HG03196 (cell line): Measurements from ENCODE around the gene ZBTB32.

Experiments used
- ATAC-seq: cut with Tn5 transposase; IDR thresholded peaks from one replicate; pipeline ENCODE4 v1.9.1; 2021; ENCODE audit not compliant: unreplicated experiment

Gene ZBTB32

DNA sequence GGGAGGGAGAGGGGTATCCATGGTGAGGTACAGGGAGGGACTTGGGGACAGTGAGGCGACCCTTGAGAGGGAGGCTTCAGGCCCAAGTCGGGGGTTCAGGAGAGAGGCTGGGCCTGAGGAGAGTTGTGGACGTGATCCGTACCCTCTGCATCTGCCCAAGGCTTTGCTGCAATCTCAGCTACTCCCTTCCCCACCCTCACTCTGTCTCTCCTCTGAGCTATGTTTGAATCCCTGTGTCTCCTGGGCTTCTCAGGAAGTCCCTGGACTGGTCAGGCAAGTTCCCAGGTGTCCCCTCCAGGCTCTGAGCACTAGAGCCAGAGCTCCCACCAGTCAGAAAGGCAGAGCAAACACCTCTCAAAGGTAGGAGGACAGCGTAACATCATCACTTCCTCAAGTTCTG lies 45.8 kb downstream of the ZBTB32 start:
- no peak for ATAC-seq

GRCh38 chr19:35751839-35752745 lies 47.7 kb downstream of the ZBTB32 start:
- ATAC-seq, result no peak

DNA sequence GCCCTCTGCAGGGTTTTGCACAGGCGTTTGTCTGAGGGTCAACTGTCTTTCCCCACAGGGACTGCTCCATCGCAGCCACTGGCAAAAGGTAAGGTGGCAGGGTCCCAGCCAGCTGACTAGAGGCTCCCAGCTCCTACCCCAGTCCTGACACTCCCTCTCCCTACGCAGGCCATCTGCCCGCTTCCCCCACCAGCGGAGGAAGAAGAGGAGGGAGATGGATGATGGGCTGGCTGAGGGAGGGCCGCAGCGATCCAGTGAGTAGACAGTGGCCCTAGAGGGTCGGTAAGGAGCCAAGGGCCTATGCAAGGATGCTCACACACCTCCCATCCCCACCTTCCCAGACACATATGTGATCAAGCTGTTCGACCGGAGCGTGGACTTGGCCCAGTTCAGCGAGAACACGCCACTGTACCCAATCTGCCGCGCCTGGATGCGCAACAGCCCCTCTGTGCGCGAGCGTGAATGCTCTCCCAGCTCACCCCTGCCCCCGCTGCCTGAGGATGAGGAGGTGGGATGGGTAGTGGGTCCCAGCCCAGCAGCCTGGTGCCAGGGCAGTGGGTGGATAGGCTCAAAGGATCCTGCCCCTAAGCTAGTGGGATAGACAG lies 48.5 kb downstream of the ZBTB32 start:
- no peak for ATAC-seq

DNA sequence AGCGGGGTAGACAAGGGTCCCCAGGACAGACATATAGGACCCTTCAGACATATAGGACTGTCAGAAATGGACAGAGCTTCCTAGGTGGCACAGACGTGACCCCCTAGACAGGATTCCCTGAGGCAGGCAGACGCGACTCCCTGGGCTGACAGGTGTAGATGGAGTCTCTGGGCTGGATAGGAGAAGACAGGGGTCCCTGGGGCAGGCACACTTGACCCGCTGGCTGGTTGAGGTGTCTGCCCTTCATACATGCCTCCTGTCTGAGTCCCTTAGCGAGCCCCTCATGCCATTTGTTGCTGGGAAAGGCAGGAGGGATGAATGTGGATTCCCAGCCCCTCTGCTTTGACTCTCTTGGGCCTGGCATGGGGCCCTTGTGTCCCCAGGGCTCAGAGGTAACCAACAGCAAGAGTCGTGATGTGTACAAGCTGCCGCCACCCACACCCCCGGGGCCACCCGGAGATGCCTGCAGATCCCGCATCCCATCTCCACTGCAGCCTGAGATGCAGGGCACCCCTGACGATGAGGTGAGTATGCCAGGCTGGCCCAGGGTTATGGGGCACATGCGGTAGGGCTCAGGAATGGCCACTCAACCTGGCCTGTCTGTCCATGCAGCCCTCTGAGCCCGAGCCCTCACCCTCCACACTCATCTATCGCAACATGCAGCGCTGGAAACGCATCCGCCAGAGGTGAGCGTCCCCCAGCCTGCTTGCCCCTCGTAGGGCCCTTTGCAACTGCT lies 49.4 kb downstream of the ZBTB32 start:
- ATAC-seq, result no peak

DNA sequence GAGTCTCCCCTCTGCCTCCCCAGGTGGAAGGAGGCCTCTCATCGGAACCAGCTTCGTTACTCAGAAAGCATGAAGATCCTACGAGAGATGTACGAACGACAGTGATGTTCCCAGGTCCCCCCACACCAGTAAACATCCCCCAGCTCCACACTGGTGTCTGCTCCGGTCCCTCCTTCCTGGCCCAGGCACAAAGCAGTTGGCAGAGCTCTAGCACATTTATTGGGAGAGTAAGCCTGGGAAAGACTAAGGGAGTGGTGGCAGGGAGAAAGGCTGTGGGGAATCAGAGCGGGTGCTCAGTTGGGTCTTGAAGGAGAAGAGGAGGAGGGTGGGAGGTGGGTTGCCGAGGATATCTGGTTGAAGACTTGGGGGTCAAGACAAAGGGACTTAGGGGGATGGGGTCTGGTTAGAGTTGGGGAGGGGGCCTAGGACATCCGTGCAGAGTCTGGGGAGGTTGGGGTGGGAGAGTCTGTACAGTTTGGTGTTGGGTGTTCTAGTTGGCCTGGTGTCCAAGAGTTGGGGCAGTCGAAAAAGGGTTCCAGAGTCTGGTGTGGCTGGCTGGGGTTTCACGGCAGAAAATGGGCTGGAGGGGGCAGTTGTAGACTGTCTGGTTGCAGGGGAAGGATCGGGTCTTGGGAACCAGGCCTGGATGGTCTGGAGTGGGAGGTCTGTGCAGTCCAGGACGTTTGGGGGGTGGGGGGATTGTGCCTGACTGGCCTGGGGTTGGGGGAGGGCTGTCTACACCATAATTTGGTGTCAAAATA lies 50.2 kb downstream of the ZBTB32 start:
- no peak for ATAC-seq

DNA sequence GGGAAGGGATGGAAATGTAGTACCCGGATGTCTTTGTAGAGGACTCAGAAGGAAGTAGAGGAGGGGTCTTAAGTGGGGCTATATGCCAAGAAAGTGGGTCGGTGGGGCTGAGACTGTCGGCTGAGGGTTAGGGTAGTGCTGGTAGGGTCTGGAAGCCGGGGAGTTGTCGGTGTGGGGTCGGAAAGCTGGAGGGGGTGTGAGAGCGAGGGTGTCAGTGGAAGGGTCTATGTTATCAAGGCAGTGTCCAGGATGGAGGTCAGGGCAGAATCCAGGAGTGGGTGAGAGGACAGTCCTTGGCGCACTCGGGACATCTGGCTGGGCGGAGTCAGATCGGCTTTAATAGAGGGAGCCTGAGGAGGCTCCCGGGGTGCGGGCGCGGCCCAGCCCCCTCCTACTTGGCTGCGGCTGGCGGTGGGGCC lies 50.8 kb downstream of the ZBTB32 start:
- ATAC-seq, result no peak

DNA sequence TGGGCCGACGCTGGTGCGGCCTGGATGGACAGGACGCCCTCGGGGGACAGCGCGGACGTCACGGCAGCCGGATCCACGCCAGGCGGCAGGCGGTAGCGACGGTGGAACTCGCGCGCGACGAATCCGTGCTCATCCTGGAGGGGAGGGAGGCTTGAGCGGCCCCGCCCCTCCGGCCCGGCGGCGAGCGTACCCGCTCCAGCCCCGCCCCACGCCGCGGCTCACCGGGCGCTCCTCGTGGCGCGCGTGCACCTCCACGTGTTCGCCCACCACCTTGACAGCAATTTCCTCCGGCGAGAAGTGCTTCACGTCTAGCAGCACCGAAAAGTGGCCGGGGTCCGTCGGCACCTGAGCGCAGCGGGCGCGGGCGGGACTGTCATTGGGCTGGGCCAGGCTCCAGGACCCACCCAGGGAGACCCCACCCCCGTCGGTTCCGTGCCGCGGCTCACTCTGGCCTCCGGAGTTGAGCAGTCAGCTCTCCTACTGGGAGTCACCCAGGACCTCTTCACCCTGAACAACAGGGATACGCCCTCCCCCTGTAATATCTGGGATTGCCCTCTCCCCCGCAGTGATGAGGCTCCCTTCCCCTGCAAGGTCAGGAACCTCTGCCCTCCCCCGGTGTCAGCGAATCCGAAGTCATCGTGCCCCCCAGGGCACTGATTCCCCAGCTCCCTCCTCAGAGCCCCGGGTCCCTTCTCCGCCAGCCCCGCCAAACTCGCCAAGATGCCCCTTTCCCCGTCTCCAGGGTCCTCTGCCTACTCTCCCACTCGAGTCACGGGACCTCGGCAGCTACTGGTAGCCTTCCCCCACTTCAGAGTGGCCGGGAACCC lies 51.4 kb downstream of the ZBTB32 start:
- no peak for ATAC-seq

DNA sequence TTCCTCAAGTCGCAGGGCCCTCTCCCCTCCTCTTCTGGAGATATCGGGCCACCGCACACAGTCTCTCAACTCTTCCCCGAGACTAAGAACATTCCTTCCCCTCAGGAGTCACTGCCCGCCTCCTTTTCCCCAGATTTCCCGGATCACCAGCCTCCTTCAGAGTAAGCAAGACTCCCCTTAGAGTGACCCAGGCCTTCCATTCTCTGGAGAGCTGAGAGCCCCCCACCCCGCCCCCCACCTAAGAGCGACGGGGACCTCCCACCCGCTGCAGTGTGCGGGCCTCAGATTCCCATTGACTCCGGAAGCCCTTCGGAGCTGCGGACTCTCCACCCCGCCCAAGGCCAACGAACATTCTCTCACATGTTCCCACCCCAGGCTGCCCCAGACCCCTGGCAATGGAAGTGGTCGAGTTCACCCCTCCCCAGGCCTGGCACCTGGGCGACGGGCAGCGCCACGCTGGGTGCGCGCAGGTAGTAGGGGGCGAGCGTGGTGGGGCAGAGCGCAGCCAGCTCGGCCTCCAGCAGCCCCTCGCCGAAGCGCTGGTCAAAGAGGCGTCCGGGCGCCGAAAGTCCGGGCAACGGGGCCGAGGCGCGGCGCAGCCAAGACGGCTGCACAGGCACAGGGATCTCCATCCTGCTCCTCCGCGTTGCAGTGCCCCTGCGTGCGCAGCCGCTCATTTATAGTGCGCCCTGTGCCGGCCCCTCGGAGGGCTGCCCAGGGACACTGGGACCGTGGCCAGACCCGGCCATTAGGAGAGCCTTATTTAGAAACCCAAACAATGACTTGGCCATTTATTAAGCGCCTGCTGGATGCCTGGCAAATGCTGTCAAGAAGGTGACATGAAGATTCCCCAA lies 52.2 kb downstream of the ZBTB32 start, which contains the start of gene HSPB6:
HSPB6 (minus strand) TSS at position 653 of the 854 bp plus-strand sequence; CDS start at position 632, 21 bp downstream.
- ATAC-seq, result no peak

DNA sequence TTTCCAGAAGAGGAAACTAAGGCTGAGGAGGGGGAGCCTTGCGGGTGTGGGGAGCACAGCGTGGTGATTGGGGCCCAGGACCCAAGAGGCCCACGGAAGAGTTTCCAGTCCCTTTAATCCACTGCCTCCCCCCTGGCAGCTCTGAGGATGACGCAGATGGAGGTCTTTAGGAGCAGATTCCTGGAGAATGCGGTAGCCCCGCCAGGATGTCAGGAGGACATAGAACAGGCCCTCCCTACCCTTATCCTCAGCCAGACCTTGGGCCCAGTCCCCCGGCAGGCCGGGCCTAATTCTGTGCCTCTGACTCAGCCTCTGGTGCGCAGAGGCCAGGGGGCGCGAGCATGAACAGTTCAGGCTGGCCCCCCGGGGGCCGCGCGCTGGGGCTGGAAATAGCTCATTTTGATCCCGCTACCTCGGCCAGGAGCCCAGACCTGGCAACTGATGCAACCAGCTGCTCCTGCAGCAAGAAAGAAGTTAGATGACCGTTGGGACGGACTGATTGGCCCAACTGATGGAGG lies 52.9 kb downstream of the ZBTB32 start:
- peak; percentile 13 for ATAC-seq

- ATAC-seq, result peak; percentile 88
These were observed 53.6 kb downstream of the ZBTB32 start, which contains the start of gene PROSER3 for GRCh38 chr19:35757749-35758608. TSS of gene PROSER3 (plus strand) at chr19:35758176. CDS start at chr19:35758216, 40 bp downstream.

DNA sequence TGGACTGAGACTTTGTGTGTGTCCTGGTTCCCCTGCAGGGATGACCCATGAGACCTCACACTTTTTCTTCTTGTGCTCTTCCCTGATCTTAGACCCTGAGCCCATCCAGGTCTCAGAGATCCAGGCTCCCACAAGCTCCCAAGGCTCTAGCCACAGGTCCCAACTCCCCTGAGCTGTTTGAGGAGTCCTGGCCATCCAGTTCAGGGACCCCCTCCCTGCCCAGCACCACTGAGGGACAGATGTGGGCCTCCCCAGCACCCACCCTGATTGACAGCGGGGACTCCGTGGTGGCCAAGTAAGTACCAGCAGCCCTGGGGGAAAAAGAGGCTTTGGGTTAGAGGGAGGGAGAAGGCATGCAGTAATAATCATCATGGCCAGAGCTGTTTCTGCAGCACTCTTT lies 55.3 kb downstream of the ZBTB32 start:
- no peak for ATAC-seq

DNA sequence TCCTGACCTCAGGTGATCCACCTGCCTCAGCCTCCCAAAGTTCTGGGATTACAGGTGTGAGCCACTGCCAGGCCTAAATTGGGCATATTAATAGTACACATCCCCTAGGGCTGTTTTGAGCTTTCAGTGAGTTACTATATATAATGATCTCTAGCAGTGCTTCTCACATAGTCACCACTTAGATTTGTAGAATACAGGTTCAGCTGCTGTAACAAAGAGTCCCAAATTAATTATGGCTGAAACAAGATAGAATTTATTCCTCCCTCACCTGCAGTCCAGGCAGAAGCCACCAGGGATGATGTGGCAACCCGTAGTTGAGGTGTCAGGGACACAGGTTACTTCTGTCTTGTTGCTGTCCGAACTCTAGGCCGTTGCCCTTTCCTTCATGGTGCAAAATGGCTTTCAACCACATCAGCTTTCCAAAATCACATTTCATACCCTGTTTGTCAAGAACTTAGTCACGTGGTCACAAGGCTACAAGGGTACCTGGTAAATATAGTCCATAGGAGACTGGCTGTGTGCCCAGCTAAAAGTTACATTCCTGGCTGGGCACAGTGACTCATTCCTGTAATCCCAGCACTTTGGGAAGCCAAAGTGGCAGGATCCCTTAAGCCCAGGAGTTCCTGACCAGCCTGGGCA lies 56.5 kb downstream of the ZBTB32 start:
- ATAC-seq, result no peak

- no peak for ATAC-seq
These were observed 60.3 kb downstream of the ZBTB32 start for GRCh38 chr19:35764432-35765315.
